GM19238 (cell line): ENCODE measurements around the gene EIF4B.
A peak's percentile ranks its signal among the peaks of the same experiment; 100 is the strongest.
"Not testable (repeated sequence)": the region's sequence is repeated elsewhere in the genome, so short reads cannot be mapped to it uniquely, and the experiment has no call there.

Source experiments
- DNase-seq: peaks from one replicate; pipeline ENCODE4 v3.0.0; 2011; ENCODE audit warnings: low spot score; ENCODE audit not compliant: insufficient read length

EIF4B gene

GRCh38 chr12:52993558-52993869 is 12.7 kb upstream of the EIF4B start:
- DNase-seq, result no peak

- no peak for DNase-seq
These were observed 2.1 kb upstream of the EIF4B start for GRCh38 chr12:53004178-53004577.

- DNase-seq, result no peak
These were observed 1.7 kb upstream of the EIF4B start for GRCh38 chr12:53004582-53004981.

GRCh38 chr12:53005215-53005985 is 856 bp upstream of the EIF4B start:
- no peak for DNase-seq

GRCh38 chr12:53006810-53007309 is 604 bp downstream of the EIF4B start:
- peak; percentile 61 for DNase-seq

GRCh38 chr12:53007343-53007742 is 1.1 kb downstream of the EIF4B start:
- no peak for DNase-seq

GRCh38 chr12:53008760-53009159 is 2.5 kb downstream of the EIF4B start:
- not testable (repeated sequence) for DNase-seq

- no peak for DNase-seq
These were observed 4.7 kb downstream of the EIF4B start for GRCh38 chr12:53010955-53011354.

GRCh38 chr12:53011889-53012288 is 5.6 kb downstream of the EIF4B start:
- DNase-seq, result no peak

GRCh38 chr12:53012928-53013327 is 6.7 kb downstream of the EIF4B start:
- no peak for DNase-seq

- DNase-seq, result no peak
These were observed 8.5 kb downstream of the EIF4B start for GRCh38 chr12:53014709-53015108.

- no peak for DNase-seq
These were observed 19.0 kb downstream of the EIF4B start for GRCh38 chr12:53025250-53025649.

- not testable (repeated sequence) for DNase-seq
These were observed 20.8 kb downstream of the EIF4B start for GRCh38 chr12:53027014-53027413.

GRCh38 chr12:53031616-53032015 is 25.4 kb downstream of the EIF4B start:
- no peak for DNase-seq

GRCh38 chr12:53033832-53034231 is 27.6 kb downstream of the EIF4B start:
- not testable (repeated sequence) for DNase-seq

GRCh38 chr12:53034459-53034858 is 28.2 kb downstream of the EIF4B start:
- no peak for DNase-seq

GRCh38 chr12:53036802-53037201 is 30.5 kb downstream of the EIF4B start:
- DNase-seq, result no peak

- DNase-seq, result no peak
These were observed 33.6 kb downstream of the EIF4B start for GRCh38 chr12:53039851-53040250.

- no peak for DNase-seq
These were observed 36.6 kb downstream of the EIF4B start for GRCh38 chr12:53042607-53043454.

- no peak for DNase-seq
These were observed 37.9 kb downstream of the EIF4B start for GRCh38 chr12:53044052-53044581.

- DNase-seq, result no peak
These were observed 38.8 kb downstream of the EIF4B start for GRCh38 chr12:53044896-53045695.

GRCh38 chr12:53045696-53046045 is 39.4 kb downstream of the EIF4B start:
- DNase-seq, result no peak
